HepG2 (cell line): ENCODE data around the gene ZFPM1. TPM values are rescaled to one million over a fixed set of nuclear protein-coding genes. Genes with fewer than 3 reads are reported as not detected.

Experiments used
- ATAC-seq: fragments of 200-7000 bp; cut with Tn5 transposase; 3 replicates; pipeline ENCODE4 v1.9.1; 2020; ENCODE audit warnings: mild to moderate bottlenecking, moderate library complexity
- BruUV-seq: library from RNA; stranded (reverse); fragments of 400-500 nt; replicated peaks from 2 replicates; lab custom pipeline; 2021; lab: Mats Ljungman, UMichigan
- CTCF ChIA-PET: fragments of 300-600 bp; formaldehyde crosslinking; extraction: SDS; loops from one replicate; lab custom pipeline; 2021; ENCODE audit warnings: low total read pairs, inconsistent platforms, low intra/inter-chr PET ratio; lab: Yijun Ruan, JAX
- POLR2A ChIA-PET: fragments of 350-600 bp; sonication (Branson Sonifier 250); formaldehyde crosslinking; loops from one replicate; lab custom pipeline; 2020; ENCODE audit warnings: antibody characterized with exemption, inconsistent platforms; lab: Yijun Ruan, JAX
- DNase-seq: peaks from one replicate; pipeline ENCODE4 v3.0.0-alpha.2; 2015; ENCODE audit warnings: low spot score
- FAIRE-seq: peaks from 3 replicates; lab custom pipeline; 2011; peaks lifted over from hg19 to GRCh38; lab: Jason Lieb, UNC
- H2AFZ ChIP-seq: one replicate; pipeline ENCODE4 v1.6.1; 2011; ENCODE audit warnings: low read length, inconsistent platforms
- H3K27ac ChIP-seq: fragments of 300-600 bp; 3 replicates; pipeline ENCODE4 v1.8.0; 2011; ENCODE audit warnings: mixed run types, mild to moderate bottlenecking, mixed read lengths, low read length, inconsistent platforms; ENCODE audit not compliant: insufficient read depth; ENCODE audit errors: extremely low read length
- H3K27me3 ChIP-seq, 2 experiments: fragments of 200-600 bp in 1 of 2; 2 replicates in 1 of 2; 3 replicates in 1 of 2; pipeline versions ENCODE4 v1.6.0 to v1.8.0; 2011; ENCODE audit warnings: low read length in 2 of 2, mild to moderate bottlenecking in 2 of 2, moderate library complexity in 2 of 2, inconsistent platforms in 1 of 2; ENCODE audit not compliant: insufficient read depth in 2 of 2, control insufficient read depth in 1 of 2
- H3K36me3 ChIP-seq, 2 experiments: fragments of 200-600 bp in 1 of 2; replicated peaks in 1 of 2; 2 replicates in 1 of 2; 3 replicates in 1 of 2; pipeline versions ENCODE4 v1.5.1 to v1.8.0; 2011; ENCODE audit warnings: low read length in 2 of 2, inconsistent platforms in 1 of 2; ENCODE audit not compliant: insufficient read depth in 2 of 2, control insufficient read depth in 1 of 2
- H3K4me1 ChIP-seq: 2 replicates; pipeline ENCODE4 v1.5.1; 2012; ENCODE audit warnings: low read length, inconsistent platforms; ENCODE audit not compliant: insufficient read depth
- H3K4me2 ChIP-seq: 2 replicates; pipeline ENCODE4 v1.6.0; 2011; ENCODE audit warnings: low read depth, low read length, inconsistent platforms
- H3K4me3 ChIP-seq, 3 experiments: fragments of 200-600 bp in 1 of 3; sonication (generic), shearing (Covaris generic) in 1 of 3; replicated peaks in 1 of 3; 2 replicates each; pipeline ENCODE4 v1.5.1; 2011 to 2016; ENCODE audit warnings: low read length in 3 of 3, inconsistent platforms in 2 of 3, low read depth in 2 of 3, mild to moderate bottlenecking in 2 of 3, control low read depth in 1 of 3, mixed read lengths in 1 of 3; ENCODE audit not compliant: insufficient read depth in 1 of 3
- H3K79me2 ChIP-seq: one replicate; pipeline ENCODE4 v1.6.1; 2011; ENCODE audit warnings: low read length, inconsistent platforms; ENCODE audit not compliant: insufficient read depth
- H3K9ac ChIP-seq: 2 replicates; pipeline ENCODE4 v1.6.0; 2011; ENCODE audit warnings: mild to moderate bottlenecking, low read depth, low read length, inconsistent platforms; ENCODE audit not compliant: insufficient read depth
- H3K9me3 ChIP-seq: 2 replicates; pipeline ENCODE4 v1.5.1; 2012; ENCODE audit warnings: mild to moderate bottlenecking, low read length
- H4K20me1 ChIP-seq: 2 replicates; pipeline ENCODE4 v1.6.0; 2011; ENCODE audit warnings: inconsistent platforms, mild to moderate bottlenecking, low read length, moderate library complexity; ENCODE audit not compliant: insufficient read depth
- AKAP8 ChIP-seq: sonication (generic); formaldehyde crosslinking; IDR thresholded peaks from 2 replicates; pipeline ENCODE4 v1.5.1; 2020; ENCODE audit warnings: mild to moderate bottlenecking, missing genetic modification reagents
- POGZ ChIP-seq: sonication (generic); formaldehyde crosslinking; IDR thresholded peaks from 2 replicates; pipeline ENCODE4 v1.4.0; 2020; ENCODE audit warnings: mild to moderate bottlenecking, missing genetic modification reagents
- ZNF768 ChIP-seq: sonication (generic); formaldehyde crosslinking; IDR thresholded peaks from 2 replicates; pipeline ENCODE4 v1.4.0; 2020; ENCODE audit warnings: missing genetic modification reagents
- ZNF883 ChIP-seq: sonication (generic); formaldehyde crosslinking; IDR thresholded peaks from 2 replicates; pipeline ENCODE4 v1.5.1; 2020; ENCODE audit warnings: mild to moderate bottlenecking, missing genetic modification reagents; ENCODE audit errors: not compliant biosample characterization
- WGBS: methylation state at CpG from one replicate; pipeline ENCODE4 v1.1.6; 2017; ENCODE audit warnings: low lambda C conversion rate; 5-methylcytosine and 5-hydroxymethylcytosine counted together
- in situ Hi-C: cut with HindIII; loops from 2 replicates; pipeline ENCODE4 v1.10.0; 2017; ENCODE audit warnings: low pct_unique_long_range_greater_than_20kb; ENCODE audit not compliant: extremely low pct_ligation_motif_present
- intact Hi-C: fragments of 100-400 bp; cut with micrococcal nuclease; formaldehyde crosslinking; loops from one replicate; pipeline ENCODE4 v1.10.0; 2022; ENCODE audit not compliant: unreplicated experiment
- polyA plus RNA-seq, 8 experiments: library from polyadenylated mRNA; depleted of rRNA in 3 of 8; stranded (reverse) in 7 of 8; unstranded in 1 of 8; fragments of >200 nt; fragmentation: Illumina TruSeq in 4 of 8; extraction: Trizol in 4 of 8; gene quantifications; 2 replicates each; pipeline versions ENCODE4 v1.2.1 to v1.2.3, GENCODE V29; 2011 to 2016; ENCODE audit warnings: low read depth in 4 of 8, missing spikeins in 1 of 8, mixed read lengths in 1 of 8; ENCODE audit not compliant: insufficient read depth in 1 of 8
- total RNA-seq, 5 experiments: library from RNA; depleted of rRNA; stranded (reverse); fragments of >200 nt; fragmentation: Illumina TruSeq; extraction: Trizol; gene quantifications; 2 replicates each; pipeline ENCODE4 v1.2.3, GENCODE V29; 2016; ENCODE audit warnings: low read depth in 1 of 5

Gene ZFPM1
- total and polyA plus RNA-seq, 2 of the 13 experiments (the other 11 are each of a cell fraction or from before 2014, with no cell fraction given), result 1.3 to 3.8 TPM

DNA sequence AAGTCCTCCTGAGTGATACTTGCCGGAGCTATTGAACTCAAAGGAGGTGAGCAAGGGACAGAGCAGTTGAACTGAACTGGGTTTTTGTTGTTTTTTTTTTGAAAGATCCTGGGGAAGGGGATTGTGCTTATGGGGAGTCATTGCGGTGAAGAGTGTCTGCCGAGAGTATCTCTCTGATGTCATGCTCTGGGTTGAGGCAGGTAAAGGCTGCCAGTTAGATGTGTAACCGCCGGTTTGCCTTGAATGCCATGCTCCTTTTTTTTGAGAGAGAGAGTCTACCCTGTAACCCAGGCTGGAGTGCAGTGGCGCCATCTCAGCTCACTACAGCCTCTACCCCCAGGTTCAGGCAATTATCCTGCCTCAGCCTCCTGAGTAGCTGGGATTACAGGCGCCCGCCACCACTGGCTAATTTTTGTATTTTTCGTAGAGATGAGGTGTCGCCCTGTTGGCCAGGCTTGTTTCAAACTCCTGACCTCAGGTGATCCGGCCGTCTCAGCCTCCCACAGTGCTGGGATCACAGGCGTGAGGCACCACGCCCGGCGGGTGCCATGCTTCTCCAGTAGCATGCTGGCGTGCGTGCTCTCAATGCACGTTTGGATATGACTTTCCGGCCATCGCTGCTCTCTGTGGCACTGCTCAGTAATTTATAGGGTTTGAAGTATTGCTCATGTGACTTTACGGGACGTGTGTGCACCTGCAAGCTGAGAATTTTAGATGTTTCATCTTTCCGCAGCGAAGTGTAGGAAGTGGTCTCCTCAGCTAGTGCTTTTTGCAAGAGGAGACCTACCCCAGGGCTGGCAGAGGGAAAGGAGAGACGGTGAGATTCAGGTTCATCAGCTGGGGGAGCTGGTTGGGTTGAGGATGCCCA lies 125.6 kb downstream of the ZFPM1 start:
- DNase-seq (no peak), FAIRE-seq (no peak), ATAC-seq (no peak)
- 96% methylated on average over 26 of the region's 26 CpGs for WGBS
- H3K9me3 ChIP-seq, result no peaks in the 10 kb centered on the region
- intact Hi-C loops, result no loop called here
- no peak overlapping the region for H2AFZ ChIP-seq
- peaks cover 12% of the 10 kb centered on the region; the same call in 1 of the 2 replicates for H4K20me1 ChIP-seq
- H3K4me3 ChIP-seq, result no peak overlapping the region
- ChIA-PET POLR2A (interaction anchor here (1.8 kb wide), 1 partner anchor 9 kb away, joined by 5 read pairs; the partner anchor contains the start of gene ZC3H18), CTCF (no interaction called here)
- H3K27ac ChIP-seq, result no peak overlapping the region
- no peaks in the 10 kb centered on the region for H3K27me3 ChIP-seq
- H3K4me1 ChIP-seq, result no peaks in the 10 kb centered on the region
- H3K36me3 ChIP-seq, result peaks cover 55 to 86% of the 10 kb centered on the region in 2 experiments
- no TSS peak for BruUV-seq
- TF ChIP-seq AKAP8 (CRISPR knock-in tag), result 0 out of 2 replicates have a peak, but pooled peaks have one; percentile 36
- no peak for TF ChIP-seq ZNF883 (CRISPR knock-in tag)
- no peak overlapping the region for H3K4me2 ChIP-seq
- no peak overlapping the region for H3K9ac ChIP-seq
- peaks cover 31% of the 10 kb centered on the region for H3K79me2 ChIP-seq
- in situ Hi-C loops, result no loop called here

DNA sequence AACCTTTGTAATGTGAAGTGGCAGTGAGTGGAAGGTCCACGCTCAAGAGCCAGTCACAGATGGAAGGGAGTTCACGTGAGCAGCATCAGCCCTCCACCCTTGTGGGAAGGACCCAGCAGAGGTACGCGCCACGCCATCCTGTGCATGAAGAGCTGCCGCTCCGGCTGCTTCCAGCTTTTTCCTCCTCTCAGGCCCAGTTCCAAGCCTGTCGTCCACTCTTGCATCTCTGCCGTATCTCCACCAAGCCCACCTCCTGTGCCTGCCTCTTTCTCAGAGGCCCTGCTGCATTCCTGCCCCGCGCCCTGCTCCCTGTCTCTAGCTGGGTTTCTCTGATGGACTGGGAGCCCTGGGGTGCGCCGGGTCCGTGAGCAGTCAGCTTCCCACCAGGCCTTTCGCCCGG lies 127.3 kb downstream of the ZFPM1 start:
- ATAC-seq (no peak), FAIRE-seq (no peak), DNase-seq (no peak)
- Histone ChIP-seq H2AFZ (no peak overlapping the region), H4K20me1 (peaks cover 8% of the 10 kb centered on the region; the same call in 1 of the 2 replicates), H3K27ac (no peak overlapping the region), H3K27me3 (no peaks in the 10 kb centered on the region), H3K9ac (no peak overlapping the region), H3K36me3 (peaks cover 57 to 80% of the 10 kb centered on the region in 2 experiments), H3K4me2 (no peak overlapping the region), H3K4me3 (no peak overlapping the region), H3K79me2 (peaks cover 38% of the 10 kb centered on the region), H3K9me3 (no peaks in the 10 kb centered on the region), H3K4me1 (no peaks in the 10 kb centered on the region)
- 97% methylated on average over 16 of the region's 16 CpGs for WGBS
- TF ChIP-seq ZNF768 (CRISPR knock-in tag) (peak; percentile 22; the same call in 1 of the 2 replicates), POGZ (CRISPR knock-in tag) (no peak)
- BruUV-seq, result no TSS peak
- in situ Hi-C loops (no loop called here), intact Hi-C loops (no loop called here)
- POLR2A ChIA-PET, result no interaction called here
- CTCF ChIA-PET, result no interaction called here
